RWPE1 (cell line): ENCODE results near the gene FILIP1L.

Source experiments
- CTCF ChIA-PET: fragments of 350-600 bp; sonication (Branson Sonifier 250); formaldehyde crosslinking; extraction: SDS; loops from one replicate; lab custom pipeline; 2021; lab: Yijun Ruan, JAX
- POLR2A ChIA-PET: fragments of 400-600 bp; formaldehyde crosslinking; extraction: SDS; loops from one replicate; lab custom pipeline; 2020; ENCODE audit warnings: antibody characterized with exemption; ENCODE audit not compliant: low non-redundant PET; lab: Yijun Ruan, JAX
- DNase-seq: peaks from one replicate; pipeline ENCODE4 v3.0.0; 2012; ENCODE audit warnings: low spot score
- H3K27ac ChIP-seq: fragments of 450-650 bp; 2 replicates; pipeline ENCODE4 v1.5.1; 2017
- TF ChIP-seq, protein P1 (sequence below): fragments of 450-650 bp; conservative IDR thresholded peaks from 2 replicates; pipeline ENCODE4 v1.5.1; 2017; ENCODE audit warnings: low read depth, mild to moderate bottlenecking

FILIP1L gene

GRCh38 chr3:100075851-100076730 lies 38.2 kb downstream of the FILIP1L start:
- no peak overlapping the region for H3K27ac ChIP-seq
- no peak for DNase-seq
- ChIA-PET POLR2A (no interaction called here), CTCF (interaction anchor here (0.5 to 0.6 kb wide), 2 partner anchors 163 to 521 kb away, joined by 3 read pairs; no protein-coding TSS in a partner anchor)
- TF ChIP-seq, protein P1, sequence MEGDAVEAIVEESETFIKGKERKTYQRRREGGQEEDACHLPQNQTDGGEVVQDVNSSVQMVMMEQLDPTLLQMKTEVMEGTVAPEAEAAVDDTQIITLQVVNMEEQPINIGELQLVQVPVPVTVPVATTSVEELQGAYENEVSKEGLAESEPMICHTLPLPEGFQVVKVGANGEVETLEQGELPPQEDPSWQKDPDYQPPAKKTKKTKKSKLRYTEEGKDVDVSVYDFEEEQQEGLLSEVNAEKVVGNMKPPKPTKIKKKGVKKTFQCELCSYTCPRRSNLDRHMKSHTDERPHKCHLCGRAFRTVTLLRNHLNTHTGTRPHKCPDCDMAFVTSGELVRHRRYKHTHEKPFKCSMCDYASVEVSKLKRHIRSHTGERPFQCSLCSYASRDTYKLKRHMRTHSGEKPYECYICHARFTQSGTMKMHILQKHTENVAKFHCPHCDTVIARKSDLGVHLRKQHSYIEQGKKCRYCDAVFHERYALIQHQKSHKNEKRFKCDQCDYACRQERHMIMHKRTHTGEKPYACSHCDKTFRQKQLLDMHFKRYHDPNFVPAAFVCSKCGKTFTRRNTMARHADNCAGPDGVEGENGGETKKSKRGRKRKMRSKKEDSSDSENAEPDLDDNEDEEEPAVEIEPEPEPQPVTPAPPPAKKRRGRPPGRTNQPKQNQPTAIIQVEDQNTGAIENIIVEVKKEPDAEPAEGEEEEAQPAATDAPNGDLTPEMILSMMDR = no peak

- no peak for DNase-seq
- ChIA-PET CTCF (interaction anchor here (0.5 to 0.7 kb wide), 4 partner anchors 164 to 522 kb away, joined by 3 read pairs; no protein-coding TSS in a partner anchor), POLR2A (no interaction called here)
- no peak overlapping the region for H3K27ac ChIP-seq
- TF ChIP-seq, protein P1 = no peak
Measured at GRCh38 chr3:100075196-100075595, 39.1 kb downstream of the FILIP1L start.

GRCh38 chr3:100073714-100074307 lies 40.5 kb downstream of the FILIP1L start:
- no peak for DNase-seq
- no peak overlapping the region for H3K27ac ChIP-seq
- TF ChIP-seq, protein P1 = no peak
- POLR2A ChIA-PET = no interaction called here
- CTCF ChIA-PET = interaction anchor here (0.7 to 0.8 kb wide), 2 partner anchors 42 to 183 kb away, joined by 3 read pairs; no protein-coding TSS in a partner anchor

DNA sequence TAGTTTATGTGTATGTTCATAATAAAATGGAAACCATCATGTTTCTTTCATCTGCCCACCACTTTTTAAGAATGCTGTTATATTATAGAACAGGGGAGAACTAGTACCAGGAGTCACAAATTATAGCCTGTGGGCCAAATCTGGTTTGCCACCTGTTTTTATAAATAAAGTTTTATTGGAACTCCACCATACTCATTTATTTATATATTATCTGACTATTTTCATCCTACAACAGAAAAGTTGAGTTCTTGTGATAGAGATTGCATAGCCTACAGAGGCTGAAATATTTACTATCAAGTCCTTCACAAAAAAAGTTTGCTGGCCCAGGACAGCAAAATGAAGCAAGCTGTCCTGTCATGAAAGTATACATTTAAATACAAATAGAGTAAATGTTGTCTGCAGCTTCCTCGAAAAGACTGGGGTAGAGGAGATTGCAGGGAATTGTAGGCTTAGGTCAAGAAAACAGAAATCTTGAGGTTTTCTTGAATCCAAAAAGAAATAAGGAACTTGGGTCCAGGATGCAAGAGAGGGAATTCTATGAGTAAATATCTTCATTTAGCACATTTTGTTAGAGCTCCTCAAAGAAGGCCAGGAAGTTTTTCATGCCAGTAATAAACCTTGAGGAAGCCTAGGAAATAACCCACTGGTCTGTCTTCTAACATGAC lies 41.1 kb downstream of the FILIP1L start:
- POLR2A ChIA-PET = no interaction called here
- TF ChIP-seq, protein P1 = no peak
- no peak for DNase-seq
- no peak overlapping the region for H3K27ac ChIP-seq
- CTCF ChIA-PET = interaction anchor here (0.8 kb wide), 1 partner anchor 42 kb away, joined by 3 read pairs; no protein-coding TSS in a partner anchor

GRCh38 chr3:100072326-100073048 lies 41.8 kb downstream of the FILIP1L start:
- CTCF ChIA-PET = interaction anchor here (0.8 kb wide), 1 partner anchor 41 kb away, joined by 3 read pairs; no protein-coding TSS in a partner anchor
- no peak for DNase-seq
- H3K27ac ChIP-seq = no peak overlapping the region
- TF ChIP-seq, protein P1 = no peak
- POLR2A ChIA-PET = no interaction called here
